Left lung (tissue), 10 donors: ENCODE measurements around the gene MAD2L1BP. TPM values are rescaled to one million over a fixed set of nuclear protein-coding genes. Genes with fewer than 3 reads are reported as not detected.

Experiments used
- ATAC-seq: fragments of 200-7000 bp; cut with Tn5 transposase; one replicate; pipeline ENCODE4 v1.9.1; 2020; ENCODE audit warnings: moderate library complexity
- DNase-seq, 4 donors: peaks; one replicate each; pipeline ENCODE4 v3.0.0-alpha.2; 2013 to 2020
- H3K27ac ChIP-seq, 2 donors: fragments of 200-600 bp; sonication (generic) in 1 of 2; one replicate each; pipeline versions ENCODE4 v1.5.0 to v1.8.0; 2020 to 2021
- H3K27me3 ChIP-seq, 2 donors: fragments of 200-600 bp; sonication (generic) in 1 of 2; one replicate each; pipeline versions ENCODE4 v1.5.0 to v1.8.0; 2020 to 2021
- H3K36me3 ChIP-seq, 2 donors: fragments of 200-600 bp; sonication (generic) in 1 of 2; one replicate each; pipeline versions ENCODE4 v1.5.0 to v1.8.0; 2020 to 2021
- H3K4me1 ChIP-seq, 2 donors: fragments of 200-600 bp; one replicate each; pipeline ENCODE4 v1.8.0; 2021
- H3K4me3 ChIP-seq, 2 donors: fragments of 200-600 bp; sonication (generic) in 1 of 2; one replicate each; pipeline versions ENCODE4 v1.5.0 to v1.8.0; 2020 to 2021; ENCODE audit warnings: mild to moderate bottlenecking in 1 of 2
- H3K9me3 ChIP-seq, 2 donors: fragments of 200-600 bp; sonication (generic) in 1 of 2; one replicate each; pipeline versions ENCODE4 v1.5.0 to v1.8.0; 2020 to 2021
- CTCF ChIP-seq, 2 donors: fragments of 200-600 bp; sonication (generic) in 1 of 2; IDR thresholded peaks; one replicate each; pipeline versions ENCODE4 v1.5.0 to v1.8.0; 2021; ENCODE audit warnings: antibody characterized with exemption in 2 of 2
- intact Hi-C, 2 donors: fragments of 100-400 bp; cut with DNase I; formaldehyde crosslinking; loops; one replicate each; pipeline versions ENCODE4 v1.11.2 to v1.14.2; 2022
- polyA plus RNA-seq, 6 donors: library from polyadenylated mRNA; unstranded; fragments of 120-200 nt; gene quantifications; one replicate each; pipeline ENCODE4 v1.2.1, GENCODE V29; 2013; ENCODE audit not compliant: insufficient read length in 6 of 6
- total RNA-seq, 2 donors: library from RNA; stranded (reverse); fragmentation: NEBNext Ultra II Directional; extraction: Animal tissue kit (Norgen Biotek cat#: 25700); gene quantifications; one replicate each; pipeline ENCODE4 v1.2.1, GENCODE V29; 2021
- donor health status: DM: no; HTN: yes; CAD: no.
- donor health status: DM: no; HTN: no; CAD: no.

MAD2L1BP gene
- total and polyA plus RNA-seq, 8 donors = 19.3 to 26.1 (median 25.0) TPM

DNA sequence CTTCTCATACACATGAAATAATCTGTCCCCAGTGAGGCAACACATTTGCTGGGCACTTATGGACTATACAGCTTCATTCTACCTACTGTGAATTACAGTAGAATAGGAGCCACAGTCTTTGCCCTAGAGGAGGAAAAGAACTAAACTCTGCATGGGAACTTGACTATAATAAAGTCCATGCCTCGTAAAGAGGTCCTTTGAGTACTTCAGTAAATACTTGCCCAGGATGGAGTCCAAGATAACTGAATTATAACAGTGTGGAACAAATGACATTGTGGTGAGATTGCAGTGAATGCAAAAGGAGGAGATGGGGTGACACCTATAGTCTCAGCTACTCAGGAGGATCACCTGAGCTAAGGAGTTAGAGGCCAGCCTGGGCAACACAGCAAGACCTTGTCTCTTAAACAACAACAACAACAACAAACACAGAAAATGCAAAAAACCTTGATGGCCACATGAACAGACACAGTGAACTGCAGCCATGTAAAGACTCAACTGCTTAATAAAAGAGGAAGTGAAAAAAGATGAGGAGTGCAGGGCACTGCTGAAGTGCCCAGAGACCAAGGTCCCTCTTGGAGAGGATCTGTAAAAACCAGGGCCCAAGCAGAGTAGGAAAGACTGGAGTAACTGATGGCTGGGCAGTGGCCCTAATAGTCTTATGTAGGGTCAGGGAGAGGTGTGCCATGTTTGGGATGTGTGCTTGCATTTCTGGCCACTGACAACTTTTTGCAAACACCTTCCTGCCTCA lies 48.2 kb downstream of the MAD2L1BP start:
- intact Hi-C loops = no loop called here
- no peaks in the 10 kb centered on the region for H3K9me3 ChIP-seq
- peaks cover 0 to 24% of the 10 kb centered on the region in 2 donors for H3K36me3 ChIP-seq
- peak; percentile 60 for ATAC-seq
- DNase-seq = no peak
- no peaks in the 10 kb centered on the region for H3K27me3 ChIP-seq
- H3K4me3 ChIP-seq = no peak overlapping the region
- H3K4me1 ChIP-seq = peaks cover 13 to 28% of the 10 kb centered on the region in 2 donors
- H3K27ac ChIP-seq = no peak overlapping the region
- TF ChIP-seq CTCF (IDR thresholded peaks at IDR 0.05) = no peak

DNA sequence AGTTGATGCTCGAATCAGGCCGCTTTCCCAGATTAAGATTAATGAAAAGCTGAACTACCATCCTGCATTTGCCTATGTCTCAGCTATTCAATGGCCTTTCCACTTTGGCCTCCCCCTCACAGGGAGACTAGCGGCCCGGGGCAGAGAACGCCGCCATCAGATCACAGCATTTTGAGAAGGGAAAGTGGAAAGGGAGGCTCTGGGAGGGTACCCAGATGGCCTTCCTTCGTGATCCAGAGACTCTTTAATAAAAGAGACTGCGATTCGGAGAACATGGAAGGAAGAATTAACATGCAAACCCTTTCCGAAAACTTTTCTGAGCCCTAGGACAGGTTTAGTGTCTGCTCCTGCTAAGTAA lies 51.4 kb downstream of the MAD2L1BP start:
- TF ChIP-seq CTCF (IDR thresholded peaks at IDR 0.05) = no peak
- no peaks in the 10 kb centered on the region for H3K36me3 ChIP-seq
- peak overlapping the region; percentile 65 to 72 for H3K27ac ChIP-seq
- no peaks in the 10 kb centered on the region for H3K9me3 ChIP-seq
- DNase-seq (no peak), ATAC-seq (no peak)
- intact Hi-C loops = no loop called here
- H3K27me3 ChIP-seq = no peaks in the 10 kb centered on the region
- peaks cover 13 to 28% of the 10 kb centered on the region in 2 donors for H3K4me1 ChIP-seq
- peak overlapping the region; percentile 52 to 68 for H3K4me3 ChIP-seq

GRCh38 chr6:43687437-43688347 lies 52.1 kb downstream of the MAD2L1BP start, which contains the start of gene MRPS18A:
Gene MRPS18A (minus strand): TSS chr6:43687791. CDS start chr6:43687779, 12 bp downstream.
- ATAC-seq = peak; percentile 98
- no peak for TF ChIP-seq CTCF (IDR thresholded peaks at IDR 0.05)
- DNase-seq = peak in 3 of 4 donors; percentile 80 to 96 (median 88)
- Histone ChIP-seq H3K4me1 (peaks cover 13 to 28% of the 10 kb centered on the region in 2 donors), H3K27ac (peak within 1 kb of the TSS; percentile 65 to 72), H3K4me3 (peak within 1 kb of the TSS; percentile 52 to 68), H3K27me3 (no peaks in the 10 kb centered on the region), H3K36me3 (no peaks in the 10 kb centered on the region), H3K9me3 (no peaks in the 10 kb centered on the region)
- intact Hi-C loops = no loop called here

DNA sequence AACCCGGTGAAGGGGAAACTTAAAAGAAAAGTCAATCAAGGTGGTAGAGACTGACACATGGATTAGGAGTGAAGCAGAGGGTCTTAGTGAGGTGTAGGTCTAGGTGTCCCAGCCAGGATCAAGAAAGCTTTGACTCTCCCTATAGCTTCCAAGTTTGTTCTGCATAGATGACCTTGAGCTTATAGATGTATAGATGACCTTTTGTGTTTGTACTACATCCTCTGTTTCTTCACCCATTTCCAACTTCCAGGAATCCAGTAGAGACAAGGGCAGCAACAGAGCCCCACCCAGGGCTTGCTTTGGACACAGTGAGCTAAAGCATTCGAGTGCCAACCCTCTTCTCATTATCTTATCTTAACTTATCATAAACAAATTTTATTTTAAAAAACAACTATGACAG lies 53.8 kb downstream of the MAD2L1BP start:
- ATAC-seq = no peak

More for the DNA sequence above, 53.8 kb downstream of the MAD2L1BP start:
- TF ChIP-seq CTCF (IDR thresholded peaks at IDR 0.05) = no peak
- H3K27ac ChIP-seq = no peak overlapping the region
- H3K9me3 ChIP-seq = no peaks in the 10 kb centered on the region
- no peaks in the 10 kb centered on the region for H3K27me3 ChIP-seq
- peaks cover 5 to 14% of the 10 kb centered on the region in 2 donors for H3K4me1 ChIP-seq
- no peak overlapping the region for H3K4me3 ChIP-seq
- no peak for DNase-seq
- intact Hi-C loops = no loop called here
- H3K36me3 ChIP-seq = no peaks in the 10 kb centered on the region

Other genes starting within 250 kb of the MAD2L1BP start
- 10 to 100 TPM; 38.5 to 43.8 TPM for gene ABCC10, start 208.3 kb upstream of the MAD2L1BP start, total RNA-seq
- 10 to 100 TPM; 19.7 to 33.4 (median 28.8) TPM for gene ABCC10, start 208.3 kb upstream of the MAD2L1BP start, polyA plus RNA-seq
- 1 to 10 TPM in 1 of 2 donors, under 1 TPM in 1; 0.93 to 1.0 TPM for gene DLK2, start 180.3 kb upstream of the MAD2L1BP start, total RNA-seq
- gene DLK2, start 180.3 kb upstream of the MAD2L1BP start, polyA plus RNA-seq = 1 to 10 TPM; 1.3 to 2.6 (median 2.0) TPM
- 10 to 100 TPM; 24.5 to 27.9 TPM for gene TJAP1, start 158.3 kb upstream of the MAD2L1BP start, total RNA-seq
- gene TJAP1, start 158.3 kb upstream of the MAD2L1BP start, polyA plus RNA-seq = 10 to 100 TPM; 35.6 to 46.9 (median 39.7) TPM
- gene LRRC73, start 125.5 kb upstream of the MAD2L1BP start, total RNA-seq = 1 to 10 TPM in 1 of 2 donors, under 1 TPM in 1; 0.52 to 1.5 TPM
- under 1 TPM; 0.30 to 0.99 (median 0.60) TPM for gene LRRC73, start 125.5 kb upstream of the MAD2L1BP start, polyA plus RNA-seq
- gene YIPF3, start 118.9 kb upstream of the MAD2L1BP start, total RNA-seq = 100 to 1,000 TPM; 101 to 128 TPM
- 100 to 1,000 TPM; 123 to 137 (median 132) TPM for gene YIPF3, start 118.9 kb upstream of the MAD2L1BP start, polyA plus RNA-seq
- 10 to 100 TPM; 31.9 to 46.3 TPM for gene POLR1C, start 118.8 kb upstream of the MAD2L1BP start, total RNA-seq
- gene POLR1C, start 118.8 kb upstream of the MAD2L1BP start, polyA plus RNA-seq = 10 to 100 TPM; 32.1 to 40.7 (median 35.5) TPM
- gene XPO5, start 59.8 kb upstream of the MAD2L1BP start, total RNA-seq = 10 to 100 TPM; 24.0 to 36.8 TPM
- 10 to 100 TPM; 37.6 to 52.9 (median 46.3) TPM for gene XPO5, start 59.8 kb upstream of the MAD2L1BP start, polyA plus RNA-seq
- 10 to 100 TPM; 17.8 to 29.0 TPM for gene POLH, start 59.7 kb upstream of the MAD2L1BP start, total RNA-seq
- 10 to 100 TPM; 19.3 to 29.8 (median 24.3) TPM for gene POLH, start 59.7 kb upstream of the MAD2L1BP start, polyA plus RNA-seq
- 10 to 100 TPM; 58.6 to 73.0 TPM for gene GTPBP2, start 6.6 kb upstream of the MAD2L1BP start, total RNA-seq
- gene GTPBP2, start 6.6 kb upstream of the MAD2L1BP start, polyA plus RNA-seq = 10 to 100 TPM; 66.5 to 74.8 (median 70.7) TPM
- gene RSPH9, start 9.2 kb downstream of the MAD2L1BP start, total RNA-seq = 1 to 10 TPM in 1 of 2 donors, under 1 TPM in 1; 0.32 to 1.9 TPM
- 1 to 10 TPM; 2.8 to 5.6 (median 4.0) TPM for gene RSPH9, start 9.2 kb downstream of the MAD2L1BP start, polyA plus RNA-seq
- gene MRPS18A, start 52.0 kb downstream of the MAD2L1BP start, total RNA-seq = 10 to 100 TPM; 27.0 to 32.5 TPM
- 10 to 100 TPM; 34.8 to 45.0 (median 39.6) TPM for gene MRPS18A, start 52.0 kb downstream of the MAD2L1BP start, polyA plus RNA-seq
- gene VEGFA, start 134.4 kb downstream of the MAD2L1BP start, total RNA-seq = 100 to 1,000 TPM; 147 to 154 TPM
- 100 to 1,000 TPM; 195 to 349 (median 326) TPM for gene VEGFA, start 134.4 kb downstream of the MAD2L1BP start, polyA plus RNA-seq